Liver (tissue), 9 donors: Measurements from ENCODE around the gene UBXN4. TPM values are rescaled to one million over a fixed set of nuclear protein-coding genes. Genes with fewer than 3 reads are reported as not detected.

Source experiments
- DNase-seq: peaks from one replicate; pipeline ENCODE4 v3.0.0-alpha.2; 2017; ENCODE audit warnings: low spot score
- H3K27ac ChIP-seq, 2 donors: one replicate each; pipeline ENCODE4 v1.7.0; 2013; ENCODE audit warnings: inconsistent platforms in 2 of 2, low read length in 2 of 2, control low read depth in 1 of 2, low read depth in 1 of 2, mild to moderate bottlenecking in 1 of 2
- H3K27me3 ChIP-seq, 4 donors: one replicate each; pipeline versions ENCODE4 v1.6.1 to v1.7.0; 2013; ENCODE audit warnings: low read length in 3 of 4, inconsistent platforms in 1 of 4, mild to moderate bottlenecking in 1 of 4, moderate library complexity in 1 of 4; ENCODE audit not compliant: control insufficient read depth in 4 of 4, insufficient read depth in 4 of 4
- H3K36me3 ChIP-seq, 4 donors: one replicate each; pipeline versions ENCODE4 v1.6.1 to v1.7.0; 2013; ENCODE audit warnings: low read length in 3 of 4, mild to moderate bottlenecking in 3 of 4, low read depth in 1 of 4, moderate library complexity in 1 of 4; ENCODE audit not compliant: control insufficient read depth in 4 of 4, insufficient read depth in 3 of 4
- H3K4me1 ChIP-seq, 4 donors: one replicate each; pipeline versions ENCODE4 v1.6.1 to v1.7.0; 2013; ENCODE audit warnings: low read length in 3 of 4, mild to moderate bottlenecking in 3 of 4, moderate library complexity in 1 of 4; ENCODE audit not compliant: control insufficient read depth in 4 of 4, insufficient read depth in 4 of 4
- H3K4me3 ChIP-seq, 3 donors: one replicate each; pipeline versions ENCODE4 v1.6.1 to v1.7.0; 2013; ENCODE audit warnings: low read length in 3 of 3, control low read depth in 1 of 3, low read depth in 1 of 3, mild to moderate bottlenecking in 1 of 3
- H3K9ac ChIP-seq, 2 donors: one replicate each; pipeline ENCODE4 v1.7.0; 2013; ENCODE audit warnings: low read length in 2 of 2, mild to moderate bottlenecking in 2 of 2, moderate library complexity in 2 of 2, control low read depth in 1 of 2, low read depth in 1 of 2
- H3K9me3 ChIP-seq, 4 donors: one replicate each; pipeline versions ENCODE4 v1.6.1 to v1.7.0; 2013; ENCODE audit warnings: low read length in 3 of 4; ENCODE audit not compliant: control insufficient read depth in 4 of 4
- ATF3 ChIP-seq: IDR thresholded peaks from 2 replicates; pipeline ENCODE4 v1.6.1; 2016; ENCODE audit warnings: antibody characterized with exemption
- CTCF ChIP-seq: fragments of 150-350 bp; IDR thresholded peaks from 2 replicates; pipeline ENCODE4 v1.5.1; 2017; ENCODE audit warnings: improper control_type of control experiment, low read depth, low read length; ENCODE audit not compliant: missing input control
- EGR1 ChIP-seq, 2 donors: IDR thresholded peaks; 2 replicates each; pipeline ENCODE4 v1.6.1; 2016 to 2018; ENCODE audit warnings: antibody characterized with exemption in 2 of 2, low read depth in 2 of 2
- FOXA1 ChIP-seq: IDR thresholded peaks from 2 replicates; pipeline ENCODE4 v1.6.1; 2016; ENCODE audit warnings: antibody characterized with exemption
- FOXA2 ChIP-seq: IDR thresholded peaks from 2 replicates; pipeline ENCODE4 v1.6.1; 2016; ENCODE audit warnings: antibody characterized with exemption
- HNF4A ChIP-seq, 2 donors: conservative IDR thresholded peaks; 2 replicates each; pipeline ENCODE4 v1.6.1; 2016; ENCODE audit warnings: antibody characterized with exemption in 2 of 2, mild to moderate bottlenecking in 2 of 2
- HNF4G ChIP-seq: IDR thresholded peaks from 2 replicates; pipeline ENCODE4 v1.6.1; 2016; ENCODE audit warnings: antibody characterized with exemption
- JUND ChIP-seq, 2 donors: IDR thresholded peaks; 2 replicates each; pipeline ENCODE4 v1.6.1; 2016; ENCODE audit warnings: antibody characterized with exemption in 2 of 2
- MAX ChIP-seq: IDR thresholded peaks from 2 replicates; pipeline ENCODE4 v1.6.1; 2016; ENCODE audit warnings: antibody characterized with exemption
- NR2F2 ChIP-seq: IDR thresholded peaks from 2 replicates; pipeline ENCODE4 v1.6.1; 2016; ENCODE audit warnings: antibody characterized with exemption
- REST ChIP-seq: IDR thresholded peaks from 2 replicates; pipeline ENCODE4 v1.6.1; 2016; ENCODE audit warnings: antibody characterized with exemption, mild to moderate bottlenecking
- TAF1 ChIP-seq: conservative IDR thresholded peaks from 2 replicates; pipeline ENCODE4 v1.6.1; 2016; ENCODE audit warnings: antibody characterized with exemption, mild to moderate bottlenecking
- YY1 ChIP-seq: IDR thresholded peaks from 2 replicates; pipeline ENCODE4 v1.6.1; 2016; ENCODE audit warnings: antibody characterized with exemption, mild to moderate bottlenecking
- WGBS: extraction: QIAGEN DNeasy Blood & Tissue Kit; methylation state at CpG from one replicate; pipeline ENCODE4 v1.1.7; 2013; 5-methylcytosine and 5-hydroxymethylcytosine counted together
- polyA plus RNA-seq, 2 donors: library from polyadenylated mRNA; stranded (reverse) in 1 of 2; unstranded in 1 of 2; fragments of 200-250 nt in 1 of 2; fragments of >200 nt in 1 of 2; fragmentation: Nextera tagmentation in 1 of 2; extraction: Ambion mirVana in 1 of 2; gene quantifications; one replicate each; pipeline versions ENCODE4 v1.2.1 to v1.2.3, GENCODE V29; 2013 to 2015
- total RNA-seq, 2 donors: library from RNA; depleted of rRNA; stranded (reverse); fragments of >200 nt; gene quantifications; one replicate each; pipeline ENCODE4 v1.2.3, GENCODE V29; 2014
- donor health status: healthy.
- donor health status: healthy.
- donor health status: healthy.
- donor health status: healthy.
- donor health status: healthy.

The UBXN4 gene
- total and polyA plus RNA-seq, 4 donors: 46.5 to 172 (median 67.4) TPM

- TF ChIP-seq REST: no peak
Observed at GRCh38 chr2:135768863-135769262, 27.2 kb downstream of the UBXN4 start (continued).

- Histone ChIP-seq H3K4me1 (peaks cover 4 to 13% (median 9%) of the 10 kb centered on the region in 4 donors), H3K4me3 (no peak overlapping the region), H3K9ac (no peak overlapping the region), H3K27ac (no peak overlapping the region), H3K36me3 (peaks cover 22 to 62% (median 57%) of the 10 kb centered on the region in 4 donors), H3K9me3 (no peaks in the 10 kb centered on the region), H3K27me3 (no peaks in the 10 kb centered on the region)
- WGBS: 86% methylated on average over 2 of the region's 2 CpGs
- TF ChIP-seq ATF3 (no peak), FOXA1 (no peak), TAF1 (no peak), HNF4A (conservative IDR thresholded peaks at IDR 0.05) (no peak), CTCF (no peak), REST (no peak), NR2F2 (no peak), FOXA2 (no peak), MAX (no peak), YY1 (no peak), EGR1 (IDR thresholded peaks at IDR 0.05; ENCODE audit: low read depth in 2 of 2) (no peak), JUND (IDR thresholded peaks at IDR 0.05) (no peak), HNF4G (no peak)
- DNase-seq: no peak
Observed at GRCh38 chr2:135773319-135773718, 31.7 kb downstream of the UBXN4 start.
